Stimulated activated CD8-positive, alpha-beta memory T cell treated with anti-CD3 and anti-CD28 coated beads, Interleukin-7, amount 100 ng/mL, for 24 hours (primary cell): Measurements from ENCODE around the gene RNMT.
"Not testable (repeated sequence)": the region's sequence is repeated elsewhere in the genome, so short reads cannot be mapped to it uniquely, and the experiment has no call there.

Experiments
- DNase-seq: peaks from one replicate; pipeline ENCODE4 v3.0.0-alpha.2; 2020; ENCODE audit warnings: low read depth

The RNMT gene

DNA sequence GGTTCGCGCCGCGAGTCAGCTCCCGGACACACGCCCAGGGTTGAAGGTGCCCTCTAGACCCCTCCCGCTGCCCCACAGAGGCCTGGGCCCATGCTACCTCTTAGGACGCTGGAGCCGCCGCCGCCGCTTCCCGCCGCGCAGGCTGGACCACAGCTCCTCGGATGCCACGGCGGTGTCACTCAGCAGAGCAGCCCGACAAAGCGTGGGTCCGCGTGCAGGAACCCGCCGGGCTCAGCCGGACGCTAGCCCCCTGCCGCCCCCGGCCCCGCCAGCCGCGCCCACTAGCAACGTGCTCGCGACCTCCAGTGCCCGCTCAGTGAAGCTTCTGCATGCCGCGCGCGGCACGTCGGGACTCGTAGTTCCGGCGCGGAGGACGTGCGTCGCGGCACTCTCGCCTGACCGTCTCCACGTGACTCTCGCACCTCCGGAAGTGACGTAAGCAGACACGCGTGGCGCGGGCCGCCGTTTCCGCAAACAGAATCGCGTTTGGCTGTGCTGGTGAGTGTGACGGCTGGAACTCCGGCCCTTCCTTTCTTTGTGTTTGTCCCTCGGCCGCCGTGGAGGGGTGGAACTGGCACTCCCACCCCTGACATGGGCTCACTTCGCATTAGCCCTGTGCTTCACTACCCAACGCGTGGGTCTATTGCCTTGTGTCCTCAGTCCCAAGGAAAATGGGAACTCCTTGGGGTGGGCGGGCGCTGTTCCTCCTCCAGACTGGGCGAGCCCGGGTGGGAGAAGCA, at the start of gene RNMT, which contains the start of gene FAM210A:
TSS of gene RNMT (plus strand) at position 442 of the 740 bp plus-strand sequence. CDS start 4,845 bp downstream, outside the sequence.
TSS of gene FAM210A (minus strand) at position 327 of the 740 bp plus-strand sequence. CDS start 44,481 bp downstream, outside the sequence.
- peak; percentile 92 for DNase-seq

DNA sequence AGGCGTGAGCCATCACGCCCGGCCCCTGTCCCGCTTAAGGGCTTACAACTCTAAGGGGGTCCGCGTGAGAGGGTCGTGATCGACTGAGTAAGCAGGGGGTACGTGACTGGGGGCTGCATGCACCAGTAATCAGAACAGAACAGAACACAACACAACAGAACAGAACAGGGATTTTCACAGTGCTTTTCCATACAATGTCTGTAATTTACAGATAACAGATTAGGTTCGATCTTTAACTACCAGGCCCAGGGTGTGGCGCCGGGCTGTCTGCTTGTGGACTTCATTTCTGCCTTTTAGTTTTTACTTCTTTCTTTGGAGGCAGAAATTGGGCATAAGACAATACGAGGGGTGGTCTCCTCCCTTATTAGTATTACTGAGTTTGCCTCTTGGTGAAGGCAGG, 49.1 kb upstream of the RNMT start:
- not testable (repeated sequence) for DNase-seq

DNA sequence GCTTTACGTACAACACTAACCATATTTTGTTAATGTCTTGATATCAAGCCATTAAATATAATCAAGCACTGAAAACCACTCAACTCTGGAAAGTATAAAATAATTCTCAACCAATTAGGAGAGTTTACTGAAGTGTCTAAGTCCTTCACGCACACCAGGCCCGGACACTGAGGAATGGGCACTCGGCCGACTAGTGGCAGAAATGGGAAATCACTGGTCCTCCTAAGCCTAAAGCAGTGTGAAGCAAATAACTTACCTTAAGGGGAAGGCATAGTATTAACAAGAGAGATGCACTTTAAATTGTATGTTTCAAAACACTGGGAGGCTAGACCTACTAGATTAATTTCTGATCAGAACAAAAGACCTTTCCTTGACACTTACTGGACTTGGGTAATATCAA, 45.9 kb upstream of the RNMT start:
- DNase-seq = no peak

GRCh38 chr18:13681701-13682100, 44.8 kb upstream of the RNMT start:
- DNase-seq = no peak

DNA sequence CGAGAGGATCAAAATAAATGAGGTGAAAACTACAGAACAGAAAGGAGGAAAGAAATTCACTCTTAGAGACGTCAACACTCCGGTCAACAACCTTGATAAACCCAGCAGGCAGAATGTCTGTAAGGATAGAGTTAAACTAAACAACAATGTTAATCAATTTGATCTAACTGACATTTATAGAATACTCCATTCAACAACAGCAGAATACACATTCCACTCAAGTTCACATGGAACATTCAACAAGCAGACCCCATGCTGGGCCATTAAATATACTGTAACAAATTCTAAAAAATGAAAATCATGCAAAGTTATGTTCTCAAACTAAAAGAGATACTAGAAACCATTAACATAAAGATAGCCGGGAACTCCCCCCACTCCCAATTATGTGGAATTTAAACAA, 41.9 kb upstream of the RNMT start:
- DNase-seq = no peak

- DNase-seq = no peak
These were observed 38.0 kb upstream of the RNMT start for GRCh38 chr18:13688191-13689136.

DNA sequence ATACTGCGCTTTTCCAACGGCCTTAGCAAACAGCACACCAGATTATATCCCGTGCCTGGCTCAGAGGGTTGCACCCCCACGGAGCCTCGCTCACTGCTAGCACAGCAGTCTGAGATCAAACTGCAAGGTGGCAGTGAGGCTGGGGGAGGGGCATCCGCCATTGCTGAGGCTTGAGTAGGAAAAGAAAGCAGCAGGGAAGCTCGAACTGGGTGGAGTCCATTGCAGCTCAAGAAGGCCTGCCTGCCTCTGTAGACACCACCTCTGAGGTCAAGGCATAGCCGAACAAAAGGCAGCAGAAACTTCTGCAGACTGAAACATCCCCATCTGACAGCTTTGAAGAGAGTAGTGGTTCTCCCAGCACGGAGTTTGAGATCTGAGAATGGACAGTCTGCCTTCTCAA, 36.4 kb upstream of the RNMT start:
- not testable (repeated sequence) for DNase-seq

DNA sequence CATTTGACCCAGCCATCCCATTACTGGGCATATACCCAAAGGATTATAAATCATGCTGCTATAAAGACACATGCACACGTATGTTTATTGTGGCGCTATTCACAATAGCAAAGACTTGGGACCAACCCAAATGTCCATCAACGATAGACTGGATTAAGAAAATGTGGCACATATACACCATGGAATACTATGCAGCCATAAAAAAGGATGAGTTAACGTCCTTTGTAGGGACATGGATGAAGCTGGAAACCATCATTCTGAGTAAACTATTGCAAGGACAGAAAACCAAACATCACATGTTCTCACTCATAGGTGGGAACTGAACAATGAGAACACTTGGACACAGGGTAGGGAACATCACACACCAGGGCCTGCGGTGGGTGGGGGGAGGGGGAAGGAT, 31.1 kb upstream of the RNMT start:
- not testable (repeated sequence) for DNase-seq

- no peak for DNase-seq
These were observed 29.5 kb upstream of the RNMT start for GRCh38 chr18:13696961-13697360.

GRCh38 chr18:13700153-13700552, 26.3 kb upstream of the RNMT start:
- DNase-seq = no peak

- no peak for DNase-seq
These were observed 22.6 kb upstream of the RNMT start for GRCh38 chr18:13703899-13704298.

- no peak for DNase-seq
These were observed 16.1 kb upstream of the RNMT start for GRCh38 chr18:13710414-13710831.

- DNase-seq = no peak
These were observed 13.9 kb upstream of the RNMT start for GRCh38 chr18:13712400-13713131.

DNA sequence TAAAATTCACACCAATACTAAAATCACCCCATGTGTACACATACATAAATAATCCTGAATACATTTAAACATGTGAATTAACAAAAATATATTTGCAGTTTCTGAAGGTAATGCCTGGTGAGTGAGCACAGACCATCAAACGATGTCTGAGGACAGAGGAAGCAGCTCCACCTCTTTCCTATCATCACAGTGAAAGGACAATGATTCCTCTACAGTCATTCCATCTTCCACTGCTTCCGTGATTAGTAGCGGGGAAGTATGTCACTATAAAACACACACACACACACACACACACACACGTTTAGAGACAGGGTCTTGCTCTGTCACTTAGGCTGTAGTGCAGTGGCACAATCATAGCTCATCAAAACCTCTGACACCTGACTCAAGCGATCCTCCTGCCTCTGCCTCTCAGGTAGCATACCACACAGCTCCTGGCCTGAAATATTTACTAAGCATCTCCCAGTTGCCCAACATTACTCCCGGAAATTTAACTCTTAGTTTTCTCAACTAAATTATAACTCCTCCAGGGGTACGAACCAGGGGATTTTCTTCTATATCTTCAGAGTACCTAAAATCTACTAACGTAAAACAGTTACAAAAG, 12.9 kb upstream of the RNMT start:
- DNase-seq = no peak

GRCh38 chr18:13715330-13715729, 11.1 kb upstream of the RNMT start:
- no peak for DNase-seq

DNA sequence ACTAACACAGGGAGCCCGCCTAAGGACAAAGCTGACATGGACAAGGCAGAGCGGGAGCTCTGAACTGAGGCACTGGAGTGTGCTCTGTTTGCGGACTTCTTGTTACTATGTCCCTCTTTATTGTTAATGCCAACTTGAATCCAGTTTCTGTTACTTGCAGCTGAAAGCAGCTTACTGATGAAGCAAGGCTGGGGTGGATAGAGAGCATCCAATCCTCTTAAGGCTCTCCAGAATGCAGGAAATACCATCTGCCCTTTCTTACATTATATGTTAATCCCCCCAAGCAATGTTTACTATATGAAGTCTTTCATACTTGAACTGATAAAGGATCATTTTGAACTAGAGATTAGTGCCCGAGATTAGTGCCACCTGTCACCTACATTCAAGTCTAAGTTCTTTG, 9.6 kb upstream of the RNMT start:
- no peak for DNase-seq

DNA sequence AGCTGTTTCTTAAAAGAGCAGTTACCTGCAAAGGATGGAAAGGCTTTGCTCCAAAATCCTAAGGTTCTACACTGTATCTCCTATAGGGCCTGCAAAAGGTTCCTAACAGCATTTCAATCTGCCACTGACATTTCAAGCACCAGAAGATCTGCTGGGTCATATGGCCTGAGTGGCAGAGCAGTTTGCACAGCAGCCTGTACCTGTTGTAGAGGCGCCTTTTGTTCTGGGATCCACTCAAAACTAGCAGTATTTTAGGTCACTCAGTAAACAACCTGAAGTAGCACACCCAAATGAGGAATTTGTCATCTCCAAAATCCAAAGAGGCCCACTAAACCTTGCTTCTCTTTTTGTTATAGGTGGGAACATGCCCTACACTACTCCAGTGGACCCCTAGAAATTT, 6.3 kb upstream of the RNMT start:
- no peak for DNase-seq

DNA sequence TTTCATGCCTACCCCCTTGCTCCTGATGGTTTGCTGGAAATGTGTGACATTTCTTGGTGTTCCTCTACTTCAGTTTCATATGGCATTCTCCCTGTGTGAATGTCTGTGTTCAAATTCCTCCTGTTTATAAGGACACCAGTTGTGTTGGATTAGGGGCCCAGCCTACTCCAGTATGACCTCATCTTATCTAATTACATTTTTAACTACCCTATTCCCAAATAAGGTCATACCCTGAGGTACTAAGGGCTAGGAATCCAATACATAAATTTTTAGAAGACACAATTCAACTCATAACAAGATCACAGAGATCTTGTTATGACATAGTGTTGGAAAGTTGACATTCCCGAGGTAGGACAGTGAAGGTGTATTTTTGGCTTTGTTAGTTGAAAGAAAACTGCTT, 5.6 kb upstream of the RNMT start:
- DNase-seq = no peak

- peak; percentile 2 for DNase-seq
These were observed 774 bp upstream of the RNMT start for GRCh38 chr18:13725566-13726231.

DNA sequence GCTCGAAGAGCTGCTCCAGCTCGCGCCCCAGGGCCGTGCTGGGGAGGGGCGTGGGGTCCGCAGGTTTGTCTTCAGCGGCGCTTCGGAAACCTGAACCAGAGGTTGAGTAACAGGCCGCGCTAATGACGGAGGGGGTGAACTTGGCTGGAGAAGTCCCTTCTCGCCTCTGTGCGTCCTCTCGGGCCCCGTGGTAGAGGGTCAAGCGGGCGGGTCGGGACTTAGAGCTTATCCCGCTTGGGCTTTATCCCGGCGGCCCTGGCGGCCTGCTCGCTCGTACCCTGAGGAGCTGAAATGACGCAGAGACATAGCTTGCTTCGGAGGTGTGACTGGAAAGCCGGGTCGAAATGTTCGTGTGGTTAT, 479 bp downstream of the RNMT start:
- peak; percentile 7 for DNase-seq

DNA sequence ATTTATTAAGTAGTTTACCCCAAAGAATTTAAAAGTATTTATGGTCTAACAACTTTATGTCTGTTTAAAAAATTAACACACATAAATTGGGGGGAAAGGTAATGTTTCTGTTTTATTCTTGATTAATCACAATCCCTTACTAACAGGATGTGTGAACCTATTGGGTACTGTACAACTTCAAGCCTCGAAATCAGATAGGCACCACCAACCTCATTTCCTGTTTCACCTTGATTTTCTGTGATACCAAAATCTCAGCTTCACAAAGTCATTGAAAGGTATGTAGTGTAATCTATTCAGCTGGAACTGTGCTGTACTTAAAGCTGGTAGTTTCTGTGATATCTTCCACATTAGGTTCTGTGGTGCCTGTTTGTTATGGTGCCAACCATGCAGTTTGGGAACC, 4.0 kb downstream of the RNMT start:
- DNase-seq = no peak
